ENCODE results near the gene SPTLC3.
A peak's percentile ranks its signal among the peaks of the same experiment; 100 is the strongest.

SPTLC3 gene

GRCh38 chr20:13117200-13117599 lies 108.4 kb downstream of the SPTLC3 start:
- Histone ChIP-seq H3K4me2 (ENCODE audit: low read length) (peak overlapping the region; percentile 53), H3K9me3 (ENCODE audit: insufficient read depth, low read length) (no peaks in the 10 kb centered on the region)
- TF ChIP-seq CTCF (IDR thresholded peaks at IDR 0.05; ENCODE audit: low read depth, low read length) (no peak), EZH2phosphoT487 (IDR thresholded peaks at IDR 0.05; ENCODE audit: low read depth) (no peak)

DNA sequence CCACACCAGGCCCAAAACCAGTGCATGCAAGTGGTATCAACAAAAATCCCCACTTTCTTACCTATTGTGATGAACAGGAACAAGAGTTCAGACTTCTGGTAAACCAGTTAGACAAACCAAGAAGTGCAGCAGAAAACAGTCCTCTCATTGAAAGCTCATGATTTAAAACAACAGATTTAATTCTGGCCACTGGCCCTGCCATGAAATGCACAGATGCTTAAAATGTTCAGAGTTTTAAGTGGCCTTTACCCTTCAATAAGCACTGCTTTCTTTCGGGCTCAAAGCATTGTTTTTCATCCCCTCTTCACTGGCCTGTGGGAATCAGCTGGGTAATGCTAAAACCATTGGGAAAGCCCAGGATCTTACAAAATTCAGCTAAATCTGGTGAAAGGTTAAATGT lies 109.9 kb downstream of the SPTLC3 start:
- H2AFZ ChIP-seq (ENCODE audit: low read depth, low read length): 0 out of 2 replicates have a peak overlapping the region, but pooled peaks have one; percentile 7
- H3K27me3 ChIP-seq (ENCODE audit: low read depth, low read length): no peaks in the 10 kb centered on the region
- H3K9me3 ChIP-seq (ENCODE audit: insufficient read depth, low read length): no peaks in the 10 kb centered on the region
- peak overlapping the region; percentile 48 for H3K9ac ChIP-seq (ENCODE audit: low read length)
- no peak for TF ChIP-seq CTCF (IDR thresholded peaks at IDR 0.05; ENCODE audit: low read depth, low read length)
- no peaks in the 10 kb centered on the region for H3K36me3 ChIP-seq (replicated peaks; ENCODE audit: low read depth, low read length)
- H3K27ac ChIP-seq (ENCODE audit: low read length): peak overlapping the region; percentile 84
- H3K4me3 ChIP-seq (ENCODE audit: low read length): peak overlapping the region; percentile 48
- peaks cover 76% of the 10 kb centered on the region for H3K4me1 ChIP-seq (ENCODE audit: low read length)
- H4K20me1 ChIP-seq (ENCODE audit: insufficient read depth, low read length): no peaks in the 10 kb centered on the region
- H3K79me2 ChIP-seq (ENCODE audit: low read length): no peaks in the 10 kb centered on the region
- peak overlapping the region; percentile 78 for H3K4me2 ChIP-seq (ENCODE audit: low read length)

More at GRCh38 chr20:13117200-13117599, 108.4 kb downstream of the SPTLC3 start:
- Histone ChIP-seq H3K27me3 (ENCODE audit: low read depth, low read length) (no peaks in the 10 kb centered on the region), H3K79me2 (ENCODE audit: low read length) (no peaks in the 10 kb centered on the region), H3K27ac (ENCODE audit: low read length) (peak overlapping the region; percentile 48), H3K9ac (ENCODE audit: low read length) (no peak overlapping the region), H4K20me1 (ENCODE audit: insufficient read depth, low read length) (no peaks in the 10 kb centered on the region), H2AFZ (ENCODE audit: low read depth, low read length) (no peak overlapping the region), H3K36me3 (replicated peaks; ENCODE audit: low read depth, low read length) (no peaks in the 10 kb centered on the region), H3K4me3 (ENCODE audit: low read length) (no peak overlapping the region), H3K4me1 (ENCODE audit: low read length) (peaks cover 61% of the 10 kb centered on the region)

GRCh38 chr20:13119583-13119982 lies 110.8 kb downstream of the SPTLC3 start:
- H3K27me3 ChIP-seq (ENCODE audit: low read depth, low read length): no peaks in the 10 kb centered on the region
- H2AFZ ChIP-seq (ENCODE audit: low read depth, low read length): peak overlapping the region; percentile 66; the same call in 1 of the 2 replicates
- H3K9me3 ChIP-seq (ENCODE audit: insufficient read depth, low read length): no peaks in the 10 kb centered on the region
- H3K79me2 ChIP-seq (ENCODE audit: low read length): no peaks in the 10 kb centered on the region
- TF ChIP-seq CTCF (IDR thresholded peaks at IDR 0.05; ENCODE audit: low read depth, low read length): peak; percentile 99
- no peak for TF ChIP-seq EZH2phosphoT487 (IDR thresholded peaks at IDR 0.05; ENCODE audit: low read depth)
- H3K4me1 ChIP-seq (ENCODE audit: low read length): peaks cover 85% of the 10 kb centered on the region
- peak overlapping the region; percentile 48 for H3K4me3 ChIP-seq (ENCODE audit: low read length)
- H3K9ac ChIP-seq (ENCODE audit: low read length): peak overlapping the region; percentile 48
- H3K27ac ChIP-seq (ENCODE audit: low read length): peak overlapping the region; percentile 84
- no peaks in the 10 kb centered on the region for H3K36me3 ChIP-seq (replicated peaks; ENCODE audit: low read depth, low read length)
- H4K20me1 ChIP-seq (ENCODE audit: insufficient read depth, low read length): no peaks in the 10 kb centered on the region
- H3K4me2 ChIP-seq (ENCODE audit: low read length): peak overlapping the region; percentile 78

DNA sequence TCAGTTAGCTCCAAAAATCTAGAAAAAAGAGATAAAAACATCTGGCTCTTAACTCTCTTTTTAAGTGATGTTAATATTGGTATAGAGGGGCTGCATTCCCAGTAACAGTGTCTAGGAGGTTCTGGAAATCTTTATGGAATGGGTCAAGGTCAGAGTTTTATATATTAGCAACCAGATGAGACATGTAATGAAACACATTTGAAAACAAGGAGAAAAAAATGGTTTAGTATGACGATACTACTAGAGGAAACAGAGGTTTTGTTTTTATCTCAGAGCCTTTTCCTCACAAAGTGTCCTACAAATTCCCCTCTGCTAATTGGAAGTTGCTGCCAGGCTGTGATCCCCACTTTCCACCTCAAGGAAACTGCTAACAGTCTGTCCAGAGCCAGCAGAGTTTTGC lies 111.7 kb downstream of the SPTLC3 start:
- Histone ChIP-seq H2AFZ (ENCODE audit: low read depth, low read length) (no peak overlapping the region), H3K4me3 (ENCODE audit: low read length) (no peak overlapping the region; the same call in 1 of the 2 replicates), H3K4me1 (ENCODE audit: low read length) (peaks cover 86% of the 10 kb centered on the region), H3K27me3 (ENCODE audit: low read depth, low read length) (no peaks in the 10 kb centered on the region), H4K20me1 (ENCODE audit: insufficient read depth, low read length) (no peaks in the 10 kb centered on the region), H3K9ac (ENCODE audit: low read length) (peak overlapping the region; percentile 53; the same call in 1 of the 2 replicates), H3K4me2 (ENCODE audit: low read length) (peak overlapping the region; percentile 78), H3K27ac (ENCODE audit: low read length) (peak overlapping the region; percentile 86), H3K79me2 (ENCODE audit: low read length) (no peaks in the 10 kb centered on the region), H3K36me3 (replicated peaks; ENCODE audit: low read depth, low read length) (no peaks in the 10 kb centered on the region), H3K9me3 (ENCODE audit: insufficient read depth, low read length) (no peaks in the 10 kb centered on the region)
- TF ChIP-seq CTCF (IDR thresholded peaks at IDR 0.05; ENCODE audit: low read depth, low read length) (no peak), EZH2phosphoT487 (IDR thresholded peaks at IDR 0.05; ENCODE audit: low read depth) (no peak)

All from OCI-LY3 (cell line).